HG02571 (cell line): ENCODE data around the gene AAGAB.
"Not testable (repeated sequence)": the region's sequence is repeated elsewhere in the genome, so short reads cannot be mapped to it uniquely, and the experiment has no call there.

Experiments used
- ATAC-seq: cut with Tn5 transposase; IDR thresholded peaks from one replicate; pipeline ENCODE4 v1.9.1; 2021; ENCODE audit warnings: mild to moderate bottlenecking, moderate library complexity; ENCODE audit not compliant: unreplicated experiment

Gene AAGAB

GRCh38 chr15:67253549-67254237 is 768 bp downstream of the AAGAB start:
- no peak for ATAC-seq

GRCh38 chr15:67253101-67253500 is 1.4 kb downstream of the AAGAB start:
- ATAC-seq, result no peak

- no peak for ATAC-seq
Measured at GRCh38 chr15:67251318-67251717, 3.1 kb downstream of the AAGAB start.

GRCh38 chr15:67249830-67250229 is 4.6 kb downstream of the AAGAB start:
- ATAC-seq, result no peak

GRCh38 chr15:67248011-67248505 is 6.4 kb downstream of the AAGAB start:
- ATAC-seq, result no peak

- ATAC-seq, result not testable (repeated sequence)
Measured at GRCh38 chr15:67246606-67247005, 7.9 kb downstream of the AAGAB start.

GRCh38 chr15:67244971-67245478 is 9.4 kb downstream of the AAGAB start:
- no peak for ATAC-seq

- ATAC-seq, result no peak
Measured at GRCh38 chr15:67242708-67243111, 11.8 kb downstream of the AAGAB start.

GRCh38 chr15:67241132-67241855 is 13.2 kb downstream of the AAGAB start:
- ATAC-seq, result peak; percentile 73

- ATAC-seq, result peak; percentile 4
Measured at GRCh38 chr15:67240235-67241131, 14.0 kb downstream of the AAGAB start.

GRCh38 chr15:67232591-67232990 is 21.9 kb downstream of the AAGAB start:
- no peak for ATAC-seq

GRCh38 chr15:67230504-67230903 is 24.0 kb downstream of the AAGAB start:
- no peak for ATAC-seq

GRCh38 chr15:67228286-67228685 is 26.2 kb downstream of the AAGAB start:
- ATAC-seq, result no peak

GRCh38 chr15:67227846-67228245 is 26.6 kb downstream of the AAGAB start:
- no peak for ATAC-seq

- no peak for ATAC-seq
Measured at GRCh38 chr15:67227431-67227830, 27.0 kb downstream of the AAGAB start.

- ATAC-seq, result no peak
Measured at GRCh38 chr15:67225336-67225735, 29.1 kb downstream of the AAGAB start.

- ATAC-seq, result no peak
Measured at GRCh38 chr15:67224889-67225288, 29.6 kb downstream of the AAGAB start.

- ATAC-seq, result no peak
Measured at GRCh38 chr15:67219288-67219687, 35.2 kb downstream of the AAGAB start.

GRCh38 chr15:67218428-67218827 is 36.0 kb downstream of the AAGAB start:
- ATAC-seq, result no peak

GRCh38 chr15:67216859-67217258 is 37.6 kb downstream of the AAGAB start:
- ATAC-seq, result no peak

GRCh38 chr15:67215102-67215501 is 39.4 kb downstream of the AAGAB start:
- ATAC-seq, result no peak
